GM10248 (cell line): ENCODE results near the gene UGP2.
A peak's percentile ranks its signal among the peaks of the same experiment; 100 is the strongest.

Source experiments
- CTCF ChIA-PET: fragments of 300-600 bp; sonication (Branson Sonifier 250); formaldehyde crosslinking; extraction: SDS; loops from one replicate; lab custom pipeline; 2021; ENCODE audit warnings: antibody characterized with exemption; lab: Yijun Ruan, JAX
- POLR2A ChIA-PET: fragments of 350-650 bp; sonication (Branson Sonifier 250); formaldehyde crosslinking; extraction: SDS; loops from one replicate; lab custom pipeline; 2020; ENCODE audit warnings: antibody characterized with exemption; lab: Yijun Ruan, JAX
- DNase-seq: peaks from one replicate; pipeline ENCODE4 v3.0.0; 2012; ENCODE audit errors: extremely low spot score
- CTCF ChIP-seq: IDR thresholded peaks from 2 replicates; pipeline ENCODE4 v1.5.1; 2012; ENCODE audit warnings: mild to moderate bottlenecking, low read depth; ENCODE audit errors: extremely low read depth, missing control alignments, control extremely low read depth

UGP2 gene

GRCh38 chr2:63858291-63858690 is 16.6 kb downstream of the UGP2 start:
- POLR2A ChIA-PET = interaction anchor here (1.7 kb wide), 1 partner anchor 16 kb away, joined by 4 read pairs; the partner anchor contains the start of gene UGP2
- CTCF ChIA-PET = interaction anchor here (1.0 to 3.6 kb wide), 4 partner anchors 8 to 171 kb away, joined by 3 to 14 read pairs (median 5); partner anchors contain the start of gene UGP2
- no peak for TF ChIP-seq CTCF
- no peak for DNase-seq

GRCh38 chr2:63861220-63861822 is 19.6 kb downstream of the UGP2 start:
- peak; percentile 30 for TF ChIP-seq CTCF
- CTCF ChIA-PET = interaction anchor here (0.6 to 8.6 kb wide), 21 partner anchors 8 to 1405 kb away, joined by 3 to 54 read pairs (median 4); partner anchors contain the start of gene UGP2
- peak; percentile 34 for DNase-seq
- POLR2A ChIA-PET = interaction anchor here (0.6 to 0.7 kb wide), 2 partner anchors 171 to 434 kb away, joined by 4 to 11 read pairs; no protein-coding TSS in a partner anchor

GRCh38 chr2:63862806-63863205 is 21.1 kb downstream of the UGP2 start:
- ChIA-PET CTCF (interaction anchor here (1.0 to 8.6 kb wide), 4 partner anchors 13 to 164 kb away, joined by 3 to 54 read pairs (median 29); partner anchors contain the start of gene UGP2), POLR2A (no interaction called here)
- no peak for TF ChIP-seq CTCF
- DNase-seq = no peak

- CTCF ChIA-PET = interaction anchor here (0.8 to 8.6 kb wide), 6 partner anchors 11 to 174 kb away, joined by 3 to 54 read pairs (median 6); partner anchors contain the start of gene UGP2
- TF ChIP-seq CTCF = no peak
- no peak for DNase-seq
- POLR2A ChIA-PET = no interaction called here
Measured at GRCh38 chr2:63863707-63864106, 22.0 kb downstream of the UGP2 start.

GRCh38 chr2:63865159-63865799 is 23.6 kb downstream of the UGP2 start:
- DNase-seq = no peak
- ChIA-PET POLR2A (interaction anchor here (0.7 kb wide), 2 partner anchors 11 to 284 kb away, joined by 7 to 9 read pairs; no protein-coding TSS in a partner anchor), CTCF (interaction anchor here (1.2 to 8.6 kb wide), 7 partner anchors 9 to 167 kb away, joined by 3 to 54 read pairs (median 5); no protein-coding TSS in a partner anchor)
- TF ChIP-seq CTCF = no peak

GRCh38 chr2:63866009-63866709 is 24.5 kb downstream of the UGP2 start:
- DNase-seq = peak; percentile 18
- ChIA-PET CTCF (interaction anchor here (0.9 to 8.6 kb wide), 9 partner anchors 8 to 168 kb away, joined by 3 to 54 read pairs (median 5); no protein-coding TSS in a partner anchor), POLR2A (no interaction called here)
- TF ChIP-seq CTCF = no peak
